HG03097 (cell line): ENCODE measurements around the gene TFF1.

Source experiments
- ATAC-seq: cut with Tn5 transposase; IDR thresholded peaks from one replicate; pipeline ENCODE4 v1.9.1; 2021; ENCODE audit not compliant: unreplicated experiment, low FRiP score

The TFF1 gene

DNA sequence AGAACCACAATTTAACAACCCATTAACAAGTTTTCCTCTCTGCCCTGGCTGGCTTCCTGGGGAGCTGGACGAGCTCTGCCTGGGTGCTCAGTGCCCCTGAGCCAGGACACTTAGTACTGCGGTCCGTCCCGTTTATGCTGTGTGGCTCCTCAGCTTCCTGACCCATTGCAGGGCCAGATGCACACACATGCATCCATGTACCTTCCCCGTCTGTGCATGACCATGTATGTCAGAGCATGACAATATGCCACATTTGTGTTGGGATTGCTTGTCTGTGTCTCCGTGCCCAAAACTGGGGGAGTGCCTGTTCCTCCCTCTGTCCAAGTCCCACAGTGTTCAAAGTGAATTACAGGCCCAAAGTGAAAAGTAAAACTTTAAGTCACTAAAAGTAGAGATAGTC lies 41.4 kb downstream of the TFF1 start:
- no peak for ATAC-seq

DNA sequence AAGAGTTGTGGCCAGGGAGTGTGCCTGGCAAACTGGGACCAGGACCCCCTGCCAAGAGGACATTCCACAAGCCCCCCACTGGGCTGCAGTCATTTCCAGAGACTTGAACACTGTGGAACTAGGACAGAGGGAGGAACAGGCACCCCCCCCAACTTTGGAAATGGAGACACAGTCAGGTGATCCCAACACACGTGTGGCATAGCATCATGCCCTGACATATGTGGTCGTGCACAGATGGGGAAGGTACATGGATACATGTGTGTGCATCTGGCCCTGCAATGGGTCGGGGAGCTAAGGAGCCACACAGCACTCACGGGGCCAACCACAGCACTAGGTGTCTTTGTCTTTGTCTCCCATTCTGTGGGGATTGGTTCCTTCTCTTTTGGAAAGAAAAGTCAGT lies 44.5 kb downstream of the TFF1 start:
- no peak for ATAC-seq

DNA sequence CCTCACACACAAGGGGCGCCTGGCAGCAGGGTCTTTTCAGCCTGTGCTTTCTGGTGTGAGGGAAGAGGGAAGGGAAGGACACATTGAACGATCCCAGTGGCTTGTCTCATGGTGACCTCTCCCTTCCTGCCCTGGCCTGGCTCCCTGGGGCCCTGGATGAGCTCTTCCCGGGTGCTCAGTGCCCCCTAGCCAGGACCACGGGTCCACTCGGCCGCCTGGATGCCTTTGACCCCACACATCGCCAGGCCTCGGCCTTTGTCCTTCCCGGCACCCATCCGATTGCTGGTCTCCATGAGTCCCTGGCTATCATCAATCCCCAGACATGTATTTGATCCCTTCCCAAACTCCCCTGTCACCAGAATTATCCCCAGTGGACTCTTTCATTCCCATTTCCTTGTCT lies 45.1 kb downstream of the TFF1 start:
- no peak for ATAC-seq

DNA sequence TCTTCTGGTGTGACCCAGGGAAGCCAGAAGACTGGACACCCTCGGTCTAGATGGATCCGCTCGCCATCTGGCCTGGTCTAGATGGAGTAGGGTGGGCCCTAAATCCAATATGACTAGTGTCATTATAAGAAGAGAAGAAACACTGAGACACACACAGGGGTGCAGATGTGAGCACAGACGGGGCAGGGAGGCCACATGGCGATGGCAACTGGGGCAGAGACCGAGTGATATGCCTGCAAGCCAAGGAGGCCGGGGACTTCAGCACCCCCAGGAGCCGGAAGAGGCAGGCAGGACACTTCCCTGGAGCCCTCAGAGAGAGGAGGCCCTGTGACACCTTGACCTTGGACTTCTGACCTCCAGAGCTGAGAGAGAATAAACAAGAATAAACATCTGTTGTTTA lies 45.5 kb downstream of the TFF1 start:
- ATAC-seq = no peak

DNA sequence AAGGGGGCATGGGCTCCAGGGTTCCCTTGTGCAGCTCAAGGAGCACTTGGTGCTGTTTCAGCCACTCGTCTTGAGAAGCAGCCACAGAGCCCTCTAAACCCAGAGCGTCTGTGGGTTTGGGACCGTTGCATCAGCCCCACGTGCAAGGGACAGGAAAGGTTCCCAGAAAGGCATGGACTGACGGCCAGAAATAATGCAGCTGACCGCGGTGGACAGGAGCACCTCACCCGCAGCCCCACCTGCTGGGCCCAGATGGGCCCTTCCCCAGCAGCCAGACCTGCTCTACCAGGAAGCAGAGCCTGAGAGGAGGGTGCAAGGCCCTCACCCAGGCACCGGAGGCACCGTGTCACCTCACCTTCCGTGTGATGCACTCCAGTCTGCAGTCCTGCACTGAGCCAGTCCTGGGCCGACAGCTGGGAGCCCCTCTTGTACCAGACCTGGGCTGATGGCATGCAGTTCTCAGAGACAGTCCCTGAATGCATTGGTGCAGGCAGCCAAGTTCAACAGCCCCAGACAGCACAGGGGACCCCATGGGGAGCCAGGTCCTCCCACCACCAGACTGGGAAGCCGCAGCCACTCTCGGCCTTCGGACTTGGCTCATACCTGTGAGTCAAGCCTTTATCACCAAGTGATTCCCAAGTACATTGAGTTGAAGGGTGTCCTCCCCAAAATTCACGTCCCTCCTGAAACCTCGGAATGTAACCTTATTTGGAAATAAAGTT lies 46.3 kb downstream of the TFF1 start:
- no peak for ATAC-seq

DNA sequence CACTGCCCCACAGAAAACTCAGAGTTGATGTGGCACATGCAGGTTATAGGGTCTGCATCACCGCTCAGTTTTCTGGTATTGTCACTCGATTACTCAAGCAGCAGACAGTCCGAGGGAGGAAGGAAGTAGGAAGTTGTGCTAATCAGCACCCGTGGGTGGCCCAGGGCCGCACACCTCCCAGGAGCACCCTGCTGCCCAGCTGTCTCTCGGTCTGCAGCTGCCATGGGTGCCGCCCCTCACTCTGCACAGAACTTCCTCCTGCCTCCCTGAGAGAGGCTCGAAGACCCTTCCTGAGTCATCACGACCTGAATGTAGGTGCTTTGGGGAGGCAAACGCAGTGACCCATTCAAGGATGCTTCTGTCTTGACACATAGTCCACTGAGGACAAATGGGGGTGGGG lies 47.0 kb downstream of the TFF1 start:
- ATAC-seq = no peak

DNA sequence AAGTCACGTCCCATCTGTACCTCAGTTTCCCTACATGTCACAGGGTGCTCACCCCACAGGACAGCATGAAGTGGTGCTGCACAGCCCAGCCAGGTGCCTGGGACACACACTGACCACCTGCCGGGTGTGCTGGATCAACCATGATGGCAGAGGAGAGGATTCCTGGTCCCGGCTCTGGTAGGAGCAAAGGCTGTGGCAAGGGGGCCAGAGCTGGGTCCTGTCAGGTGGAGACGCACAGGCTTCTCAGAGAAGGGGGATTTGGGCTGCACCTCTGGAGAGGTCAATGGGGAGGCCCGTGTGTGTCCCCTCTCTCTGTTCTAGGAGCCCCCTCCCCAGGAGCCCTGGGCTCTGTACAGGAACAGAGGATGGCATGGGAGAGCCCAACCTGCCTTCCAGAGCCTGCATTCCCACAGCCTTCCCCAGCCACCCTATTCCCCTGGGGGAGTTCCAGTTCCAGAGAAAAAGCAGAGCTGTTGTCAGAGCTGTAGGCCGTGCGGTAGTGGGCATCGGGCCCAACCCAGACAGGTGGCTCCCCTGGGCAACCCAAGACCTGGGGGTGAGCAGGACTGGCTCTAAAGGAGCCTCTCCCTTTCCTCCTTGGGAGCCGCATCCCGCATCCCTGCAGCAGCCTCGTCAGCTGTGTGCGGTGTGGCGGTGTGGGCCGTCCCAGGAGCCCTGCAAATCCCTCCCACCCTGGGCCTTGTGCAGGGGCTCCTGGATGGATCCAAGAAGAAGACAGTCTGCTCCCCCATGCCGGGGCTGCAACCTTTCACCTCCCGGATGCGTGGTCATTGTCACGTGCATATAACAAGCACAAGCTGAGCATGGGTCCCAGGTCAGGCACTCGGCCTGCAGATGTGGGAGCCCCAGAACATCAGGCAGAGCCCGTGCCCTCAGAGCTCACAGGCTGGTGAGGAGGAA lies 48.2 kb downstream of the TFF1 start:
- ATAC-seq = no peak

DNA sequence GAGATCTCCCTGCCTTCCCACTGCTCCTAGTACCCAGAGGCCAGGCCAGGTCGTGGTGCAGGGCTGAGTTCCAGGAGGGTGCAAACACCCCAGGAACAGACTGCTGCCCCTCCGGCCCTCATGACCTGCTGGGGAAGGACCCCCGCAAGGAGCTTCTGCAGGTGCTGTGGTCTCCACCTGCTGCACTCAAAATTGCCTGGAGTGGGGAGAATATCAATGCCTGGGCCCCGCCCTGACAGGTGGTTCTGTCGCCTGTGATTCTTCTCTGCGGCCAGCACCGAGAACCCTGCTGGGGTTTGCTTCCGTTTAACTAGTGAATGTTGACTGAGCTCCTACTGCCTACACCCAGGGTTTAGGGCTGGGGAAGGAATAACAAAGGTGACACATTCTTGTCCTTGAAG lies 49.0 kb downstream of the TFF1 start:
- no peak for ATAC-seq

DNA sequence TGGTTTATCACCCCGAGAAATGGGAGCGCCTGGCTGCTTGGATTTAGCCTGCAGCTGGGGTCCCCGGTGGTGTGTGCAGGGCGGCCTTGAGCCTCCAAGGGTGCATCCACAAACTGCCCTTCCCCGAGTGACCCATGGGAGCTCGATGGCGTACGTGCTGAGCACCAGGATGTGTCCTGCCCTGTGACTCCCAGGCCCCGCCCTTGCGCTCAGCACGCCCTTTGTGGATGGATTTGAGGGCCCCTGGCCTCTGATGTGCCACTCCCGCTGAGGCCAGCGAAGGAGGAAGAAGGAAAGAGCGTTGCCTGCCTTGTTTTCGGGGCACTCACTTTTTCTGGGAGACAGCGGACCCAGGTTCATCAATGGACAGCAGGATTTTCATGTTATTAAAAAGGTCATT lies 49.4 kb downstream of the TFF1 start:
- no peak for ATAC-seq

DNA sequence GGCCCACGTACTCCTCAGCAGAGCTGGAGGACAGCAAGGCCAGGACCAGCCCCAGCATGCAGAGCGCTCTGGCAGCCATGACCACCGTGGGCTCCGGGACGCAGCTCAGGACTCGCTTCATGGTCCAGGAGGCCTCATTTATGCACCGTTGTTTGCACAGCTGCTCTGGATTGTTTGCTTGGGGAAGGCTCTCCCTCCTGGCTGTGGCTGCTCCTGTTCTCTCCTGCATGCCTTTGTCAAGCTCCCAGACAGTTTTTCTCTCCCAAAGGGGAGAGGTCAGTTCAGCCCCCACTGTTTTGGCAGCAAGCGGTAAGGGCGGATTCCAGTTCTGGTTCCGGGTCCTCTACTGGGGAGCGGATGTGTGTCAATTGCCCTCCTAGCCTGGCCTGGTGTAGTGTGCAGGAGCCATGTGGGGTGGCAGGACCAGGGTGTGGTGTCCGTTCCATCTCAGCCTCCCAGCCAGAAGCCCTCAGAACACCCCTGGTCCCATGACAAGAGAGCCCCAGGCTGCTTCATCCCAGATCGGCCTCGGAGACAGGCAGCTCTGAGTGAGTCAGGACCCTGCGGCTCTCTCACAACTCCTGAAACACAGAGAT lies 50.9 kb downstream of the TFF1 start, which contains the start of gene TFF3:
TSS of gene TFF3 (minus strand) at position 114 of the 596 bp plus-strand sequence. CDS start at position 79, 35 bp downstream.
- ATAC-seq = no peak

DNA sequence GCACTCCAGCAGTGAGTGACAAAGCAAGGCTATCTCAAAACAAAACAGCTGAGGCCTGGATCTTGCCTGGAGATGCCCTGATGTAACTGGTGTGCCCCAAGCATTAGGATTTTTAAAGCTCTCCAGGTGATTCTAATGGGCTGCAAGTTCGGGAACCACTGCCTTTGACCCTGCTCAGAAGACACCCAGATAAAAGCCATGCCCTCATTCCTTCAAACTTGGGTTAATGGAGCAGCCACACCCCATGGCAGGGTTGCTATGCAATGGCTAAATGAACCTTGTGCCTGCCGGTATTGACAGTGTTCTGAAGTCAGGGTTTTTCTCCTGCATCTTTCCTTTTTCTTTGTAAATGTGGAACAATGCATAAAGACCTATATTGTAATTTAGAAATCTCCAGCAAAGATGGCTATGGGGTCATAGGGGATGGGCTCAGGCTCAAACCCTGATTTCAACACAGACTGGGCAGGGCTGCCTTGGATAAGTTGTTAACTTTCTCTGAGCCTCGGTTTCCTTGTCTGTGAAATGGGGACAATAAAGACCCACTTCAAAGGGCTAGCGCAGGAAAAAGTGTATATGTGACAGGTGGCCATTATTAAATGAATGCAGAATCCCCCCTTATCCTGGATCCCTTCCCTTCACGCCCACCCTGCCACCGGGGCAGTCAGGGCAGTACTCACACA lies 51.6 kb downstream of the TFF1 start:
- ATAC-seq = no peak

DNA sequence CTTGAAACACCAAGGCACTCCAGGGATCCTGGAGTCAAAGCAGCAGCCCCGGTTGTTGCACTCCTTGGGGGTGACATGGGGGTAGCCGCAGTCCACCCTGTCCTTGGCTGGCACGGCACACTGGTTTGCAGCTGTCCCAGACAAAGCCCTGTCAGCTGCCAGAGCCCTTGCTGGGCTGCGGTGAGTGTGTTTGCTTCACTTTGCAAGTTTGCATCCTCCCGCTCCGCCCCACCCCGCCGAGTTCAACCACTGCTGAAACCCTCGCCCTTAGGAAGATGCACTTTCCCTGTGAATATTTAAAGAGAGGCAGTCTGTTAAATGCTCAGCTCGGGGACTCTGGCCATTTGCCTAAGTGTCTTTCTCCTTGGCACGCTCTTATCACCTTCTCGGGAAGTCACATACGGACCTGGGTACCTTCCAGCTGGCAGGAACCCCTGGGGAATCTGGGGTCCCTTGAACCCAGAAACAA lies 52.8 kb downstream of the TFF1 start:
- ATAC-seq = no peak

DNA sequence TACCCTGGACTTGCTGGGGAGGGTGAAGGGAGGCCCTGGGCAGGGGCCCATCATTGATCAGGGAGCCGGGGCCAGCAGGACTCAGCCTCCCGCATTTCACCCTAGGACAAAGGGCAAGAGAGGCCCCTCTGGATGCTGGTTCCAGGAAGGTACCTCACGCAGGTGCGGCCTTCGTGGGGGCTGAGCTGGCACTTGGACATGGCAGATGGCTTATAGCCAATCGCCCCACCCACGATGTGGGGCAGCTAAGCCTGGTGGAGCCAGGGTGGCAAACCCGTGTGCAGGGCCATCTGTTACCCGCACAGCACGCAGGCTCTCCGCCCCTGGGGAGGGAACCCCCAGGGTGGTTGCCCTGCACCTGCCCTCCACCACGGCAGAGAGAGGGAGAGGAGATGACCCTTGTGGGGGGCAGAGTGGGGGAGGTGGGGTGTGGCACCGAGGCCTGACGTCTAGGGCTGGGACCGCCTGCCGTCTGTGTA lies 53.7 kb downstream of the TFF1 start:
- no peak for ATAC-seq
